HepG2 (cell line): ENCODE data around the gene SLCO4A1. TPM values are rescaled to one million over a fixed set of nuclear protein-coding genes. Genes with fewer than 3 reads are reported as not detected.

Source experiments
- CBX2 ChIP-seq, 2 experiments: fragments of 200-600 bp in 1 of 2; sonication (generic); formaldehyde crosslinking in 1 of 2; IDR thresholded peaks; 2 replicates each; pipeline versions ENCODE4 v1.7.0 to v1.8.1; 2018 to 2022; ENCODE audit warnings: low read depth in 2 of 2, low read length in 1 of 2, mild to moderate bottlenecking in 1 of 2, missing genetic modification reagents in 1 of 2
- FOXA1 ChIP-seq, 2 experiments: fragments of 450-650 bp in 1 of 2; sonication (generic) in 1 of 2; formaldehyde crosslinking in 1 of 2; IDR thresholded peaks; 2 replicates each; pipeline versions ENCODE4 v1.4.0 to v1.6.1; 2016 to 2020; ENCODE audit warnings: missing genetic modification reagents in 1 of 2
- GLMP ChIP-seq: sonication (generic); formaldehyde crosslinking; IDR thresholded peaks from 2 replicates; pipeline ENCODE4 v1.9.0; 2021; ENCODE audit warnings: missing genetic modification reagents, mild to moderate bottlenecking, borderline replicate concordance
- MAF1 ChIP-seq: sonication (generic); formaldehyde crosslinking; IDR thresholded peaks from 2 replicates; pipeline ENCODE4 v1.5.0; 2020; ENCODE audit warnings: missing genetic modification reagents, borderline replicate concordance
- PHF20 ChIP-seq: sonication (generic); formaldehyde crosslinking; IDR thresholded peaks from 2 replicates; pipeline ENCODE4 v1.5.0; 2020; ENCODE audit warnings: mild to moderate bottlenecking, missing genetic modification reagents
- RBFOX2 ChIP-seq: fragments of 200-400 bp; formaldehyde crosslinking; IDR thresholded peaks from 2 replicates; pipeline ENCODE4 v1.6.1; 2017; ENCODE audit warnings: low read depth, mild to moderate bottlenecking, low read length
- RFXANK ChIP-seq: IDR thresholded peaks from 2 replicates; pipeline ENCODE4 v1.6.1; 2016
- SNAI1 ChIP-seq: sonication (generic); formaldehyde crosslinking; IDR thresholded peaks from 2 replicates; pipeline ENCODE4 v1.5.0; 2020; ENCODE audit warnings: mild to moderate bottlenecking, missing genetic modification reagents, borderline replicate concordance
- TAF1 ChIP-seq: sonication (generic); formaldehyde crosslinking; IDR thresholded peaks from 2 replicates; pipeline ENCODE4 v1.4.0; 2020; ENCODE audit warnings: missing genetic modification reagents
- TFE3 ChIP-seq: IDR thresholded peaks from 2 replicates; pipeline ENCODE4 v1.6.1; 2016
- ZBTB20 ChIP-seq: sonication (generic); formaldehyde crosslinking; IDR thresholded peaks from 2 replicates; pipeline ENCODE4 v1.8.1; 2023; ENCODE audit warnings: missing genetic modification reagents, low read depth, mild to moderate bottlenecking, borderline replicate concordance
- ZNF230 ChIP-seq: sonication (generic); formaldehyde crosslinking; IDR thresholded peaks from 2 replicates; pipeline ENCODE4 v1.4.0; 2020; ENCODE audit warnings: mild to moderate bottlenecking, missing genetic modification reagents
- ZNF484 ChIP-seq: sonication (generic); formaldehyde crosslinking; IDR thresholded peaks from 2 replicates; pipeline ENCODE4 v1.5.1; 2020; ENCODE audit warnings: mild to moderate bottlenecking, low read depth, missing genetic modification reagents, borderline replicate concordance
- ZNF768 ChIP-seq: sonication (generic); formaldehyde crosslinking; IDR thresholded peaks from 2 replicates; pipeline ENCODE4 v1.4.0; 2020; ENCODE audit warnings: missing genetic modification reagents
- ZNF776 ChIP-seq: sonication (generic); formaldehyde crosslinking; IDR thresholded peaks from 2 replicates; pipeline ENCODE4 v1.4.0; 2020; ENCODE audit warnings: mild to moderate bottlenecking, missing genetic modification reagents
- ZXDC ChIP-seq: sonication (generic); formaldehyde crosslinking; IDR thresholded peaks from 2 replicates; pipeline ENCODE4 v1.5.0; 2020; ENCODE audit warnings: mild to moderate bottlenecking, missing genetic modification reagents
- polyA plus RNA-seq, 8 experiments: library from polyadenylated mRNA; depleted of rRNA in 3 of 8; stranded (reverse) in 7 of 8; unstranded in 1 of 8; fragments of >200 nt; fragmentation: Illumina TruSeq in 4 of 8; extraction: Trizol in 4 of 8; gene quantifications; 2 replicates each; pipeline versions ENCODE4 v1.2.1 to v1.2.3, GENCODE V29; 2011 to 2016; ENCODE audit warnings: low read depth in 4 of 8, missing spikeins in 1 of 8, mixed read lengths in 1 of 8; ENCODE audit not compliant: insufficient read depth in 1 of 8
- total RNA-seq, 5 experiments: library from RNA; depleted of rRNA; stranded (reverse); fragments of >200 nt; fragmentation: Illumina TruSeq; extraction: Trizol; gene quantifications; 2 replicates each; pipeline ENCODE4 v1.2.3, GENCODE V29; 2016; ENCODE audit warnings: low read depth in 1 of 5
- TF ChIP-seq, protein P1 (sequence below): sonication (generic); formaldehyde crosslinking; conservative IDR thresholded peaks from 2 replicates; pipeline ENCODE4 v1.8.0; 2022; ENCODE audit warnings: missing genetic modification reagents
- TF ChIP-seq, protein P2 (sequence below): sonication (generic); formaldehyde crosslinking; conservative IDR thresholded peaks from 2 replicates; pipeline ENCODE4 v1.4.0; 2020; ENCODE audit warnings: missing genetic modification reagents
- TF ChIP-seq, protein P3 (sequence below): sonication (generic); formaldehyde crosslinking; IDR thresholded peaks from 2 replicates; pipeline ENCODE4 v1.8.1; 2023; ENCODE audit warnings: missing genetic modification reagents, mild to moderate bottlenecking, borderline replicate concordance

The SLCO4A1 gene
- total and polyA plus RNA-seq, 2 of the 13 experiments (the other 11 are each of a cell fraction or from before 2014, with no cell fraction given), result 55.5 to 112 TPM

DNA sequence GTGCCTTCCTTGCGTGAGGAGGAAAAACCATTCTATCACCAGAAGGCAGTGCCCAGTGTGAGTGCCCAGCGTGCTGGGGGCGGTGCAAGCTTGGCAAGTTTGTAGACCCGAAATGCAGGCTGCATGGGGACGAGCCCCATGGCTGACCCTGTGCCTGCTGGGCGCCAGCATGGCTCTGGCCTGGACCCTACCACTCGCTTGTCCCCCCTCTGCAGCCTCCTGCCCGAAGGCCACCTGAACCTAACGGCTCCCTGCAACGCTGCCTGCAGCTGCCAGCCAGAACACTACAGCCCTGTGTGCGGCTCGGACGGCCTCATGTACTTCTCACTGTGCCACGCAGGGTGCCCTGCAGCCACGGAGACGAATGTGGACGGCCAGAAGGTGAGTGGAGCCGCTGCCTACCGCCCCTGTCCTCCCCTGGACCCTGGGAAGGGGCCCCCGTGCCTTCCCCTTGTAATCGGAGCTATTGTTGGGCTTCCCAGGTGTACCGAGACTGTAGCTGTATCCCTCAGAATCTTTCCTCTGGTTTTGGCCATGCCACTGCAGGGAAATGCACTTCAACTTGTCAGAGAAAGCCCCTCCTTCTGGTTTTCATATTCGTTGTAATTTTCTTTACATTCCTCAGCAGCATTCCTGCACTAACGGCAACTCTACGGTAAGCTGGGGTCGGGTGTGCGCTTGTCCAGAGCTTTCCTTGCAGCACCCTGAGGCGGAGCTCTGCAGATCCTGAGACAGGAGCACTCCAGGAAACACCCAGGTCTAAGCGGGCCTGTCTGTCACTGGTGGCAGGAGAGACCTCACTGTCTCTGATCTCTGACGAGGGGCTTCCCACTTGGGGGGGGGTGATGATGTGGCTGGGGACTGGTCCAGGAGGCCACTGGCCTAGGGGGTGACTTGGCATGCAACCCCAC lies 25.5 kb downstream of the SLCO4A1 start (continued):
- peak; percentile 89 for TF ChIP-seq RBFOX2
- no peak for TF ChIP-seq ZNF484 (CRISPR knock-in tag)
- TF ChIP-seq, protein P1, sequence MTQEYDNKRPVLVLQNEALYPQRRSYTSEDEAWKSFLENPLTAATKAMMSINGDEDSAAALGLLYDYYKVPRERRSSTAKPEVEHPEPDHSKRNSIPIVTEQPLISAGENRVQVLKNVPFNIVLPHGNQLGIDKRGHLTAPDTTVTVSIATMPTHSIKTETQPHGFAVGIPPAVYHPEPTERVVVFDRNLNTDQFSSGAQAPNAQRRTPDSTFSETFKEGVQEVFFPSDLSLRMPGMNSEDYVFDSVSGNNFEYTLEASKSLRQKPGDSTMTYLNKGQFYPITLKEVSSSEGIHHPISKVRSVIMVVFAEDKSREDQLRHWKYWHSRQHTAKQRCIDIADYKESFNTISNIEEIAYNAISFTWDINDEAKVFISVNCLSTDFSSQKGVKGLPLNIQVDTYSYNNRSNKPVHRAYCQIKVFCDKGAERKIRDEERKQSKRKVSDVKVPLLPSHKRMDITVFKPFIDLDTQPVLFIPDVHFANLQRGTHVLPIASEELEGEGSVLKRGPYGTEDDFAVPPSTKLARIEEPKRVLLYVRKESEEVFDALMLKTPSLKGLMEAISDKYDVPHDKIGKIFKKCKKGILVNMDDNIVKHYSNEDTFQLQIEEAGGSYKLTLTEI (CRISPR knock-in tag), result no peak
- TF ChIP-seq ZBTB20 (CRISPR knock-in tag), result no peak; the same call in 1 of the 2 replicates
- TF ChIP-seq TFE3 (CRISPR knock-in tag), result no peak
- peak; percentile 2; the same call in 1 of the 2 replicates for TF ChIP-seq TAF1 (CRISPR knock-in tag)
- no peak for TF ChIP-seq MAF1
- TF ChIP-seq ZXDC (CRISPR knock-in tag), result peak; percentile 80; the same call in 1 of the 2 replicates
- 0 out of 2 replicates have a peak, but pooled peaks have one; percentile 15 for TF ChIP-seq ZNF776
- TF ChIP-seq, protein P2, sequence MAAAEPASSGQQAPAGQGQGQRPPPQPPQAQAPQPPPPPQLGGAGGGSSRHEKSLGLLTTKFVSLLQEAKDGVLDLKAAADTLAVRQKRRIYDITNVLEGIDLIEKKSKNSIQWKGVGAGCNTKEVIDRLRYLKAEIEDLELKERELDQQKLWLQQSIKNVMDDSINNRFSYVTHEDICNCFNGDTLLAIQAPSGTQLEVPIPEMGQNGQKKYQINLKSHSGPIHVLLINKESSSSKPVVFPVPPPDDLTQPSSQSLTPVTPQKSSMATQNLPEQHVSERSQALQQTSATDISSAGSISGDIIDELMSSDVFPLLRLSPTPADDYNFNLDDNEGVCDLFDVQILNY (CRISPR knock-in tag), result 0 out of 2 replicates have a peak, but pooled peaks have one; percentile 3
- TF ChIP-seq RFXANK (CRISPR knock-in tag), result no peak
- TF ChIP-seq, protein P3, sequence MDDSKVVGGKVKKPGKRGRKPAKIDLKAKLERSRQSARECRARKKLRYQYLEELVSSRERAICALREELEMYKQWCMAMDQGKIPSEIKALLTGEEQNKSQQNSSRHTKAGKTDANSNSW (CRISPR knock-in tag), result peak; percentile 66; the same call in 1 of the 2 replicates
- TF ChIP-seq PHF20, result no peak
- TF ChIP-seq SNAI1 (CRISPR knock-in tag), result peak; percentile 6; the same call in 1 of the 2 replicates
- TF ChIP-seq CBX2 (IDR thresholded peaks at IDR 0.05; ENCODE audit: low read depth, low read length), result no peak
- 0 out of 2 replicates have a peak, but pooled peaks have one; percentile 60 for TF ChIP-seq CBX2 (CRISPR knock-in tag; IDR thresholded peaks at IDR 0.05; ENCODE audit: low read depth)
- peak; percentile 66; the same call in 1 of the 2 replicates for TF ChIP-seq ZNF768 (CRISPR knock-in tag)
- no peak for TF ChIP-seq FOXA1 (IDR thresholded peaks at IDR 0.05)
- no peak for TF ChIP-seq FOXA1 (CRISPR knock-in tag; IDR thresholded peaks at IDR 0.05)
- TF ChIP-seq ZNF230 (CRISPR knock-in tag), result 0 out of 2 replicates have a peak, but pooled peaks have one; percentile 62
- no peak for TF ChIP-seq GLMP
